Measurements from ENCODE around the gene ACBD5. TPM values are rescaled to one million over a fixed set of nuclear protein-coding genes. Genes with fewer than 3 reads are reported as not detected.

ACBD5 gene
- total and polyA plus RNA-seq, 4 donors, result 12.6 to 39.7 (median 17.1) TPM

DNA sequence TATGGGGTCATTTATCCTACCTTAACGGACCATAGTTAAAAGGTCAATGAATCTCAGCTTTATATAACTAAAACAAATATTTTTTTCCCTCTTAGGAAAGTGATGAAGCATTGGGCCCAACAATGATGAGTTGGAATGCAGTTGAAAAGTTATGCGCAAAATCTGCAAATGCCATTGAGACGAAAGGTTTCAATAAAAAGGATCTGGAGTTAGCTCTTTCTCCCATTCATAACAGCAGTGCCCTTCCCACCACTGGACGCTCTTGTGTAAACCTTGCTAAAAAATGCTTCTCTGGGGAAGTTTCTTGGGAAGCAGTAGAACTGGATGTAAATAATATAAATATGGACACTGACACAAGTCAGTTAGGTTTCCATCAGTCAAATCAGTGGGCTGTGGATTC lies 70.7 kb downstream of the ACBD5 start:
- H3K4me3 ChIP-seq (ENCODE audit: low read depth in 1 of 3, low read length in 3 of 3), result no peak overlapping the region
- WGBS, result 87% methylated on average over 4 of the region's 4 CpGs
- no peak for TF ChIP-seq RXRA (IDR thresholded peaks at IDR 0.05)
- no peak for TF ChIP-seq YY1 (IDR thresholded peaks at IDR 0.05)
- TF ChIP-seq, protein P1, sequence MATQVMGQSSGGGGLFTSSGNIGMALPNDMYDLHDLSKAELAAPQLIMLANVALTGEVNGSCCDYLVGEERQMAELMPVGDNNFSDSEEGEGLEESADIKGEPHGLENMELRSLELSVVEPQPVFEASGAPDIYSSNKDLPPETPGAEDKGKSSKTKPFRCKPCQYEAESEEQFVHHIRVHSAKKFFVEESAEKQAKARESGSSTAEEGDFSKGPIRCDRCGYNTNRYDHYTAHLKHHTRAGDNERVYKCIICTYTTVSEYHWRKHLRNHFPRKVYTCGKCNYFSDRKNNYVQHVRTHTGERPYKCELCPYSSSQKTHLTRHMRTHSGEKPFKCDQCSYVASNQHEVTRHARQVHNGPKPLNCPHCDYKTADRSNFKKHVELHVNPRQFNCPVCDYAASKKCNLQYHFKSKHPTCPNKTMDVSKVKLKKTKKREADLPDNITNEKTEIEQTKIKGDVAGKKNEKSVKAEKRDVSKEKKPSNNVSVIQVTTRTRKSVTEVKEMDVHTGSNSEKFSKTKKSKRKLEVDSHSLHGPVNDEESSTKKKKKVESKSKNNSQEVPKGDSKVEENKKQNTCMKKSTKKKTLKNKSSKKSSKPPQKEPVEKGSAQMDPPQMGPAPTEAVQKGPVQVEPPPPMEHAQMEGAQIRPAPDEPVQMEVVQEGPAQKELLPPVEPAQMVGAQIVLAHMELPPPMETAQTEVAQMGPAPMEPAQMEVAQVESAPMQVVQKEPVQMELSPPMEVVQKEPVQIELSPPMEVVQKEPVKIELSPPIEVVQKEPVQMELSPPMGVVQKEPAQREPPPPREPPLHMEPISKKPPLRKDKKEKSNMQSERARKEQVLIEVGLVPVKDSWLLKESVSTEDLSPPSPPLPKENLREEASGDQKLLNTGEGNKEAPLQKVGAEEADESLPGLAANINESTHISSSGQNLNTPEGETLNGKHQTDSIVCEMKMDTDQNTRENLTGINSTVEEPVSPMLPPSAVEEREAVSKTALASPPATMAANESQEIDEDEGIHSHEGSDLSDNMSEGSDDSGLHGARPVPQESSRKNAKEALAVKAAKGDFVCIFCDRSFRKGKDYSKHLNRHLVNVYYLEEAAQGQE (IDR thresholded peaks at IDR 0.05), result no peak
- TF ChIP-seq, protein P2, sequence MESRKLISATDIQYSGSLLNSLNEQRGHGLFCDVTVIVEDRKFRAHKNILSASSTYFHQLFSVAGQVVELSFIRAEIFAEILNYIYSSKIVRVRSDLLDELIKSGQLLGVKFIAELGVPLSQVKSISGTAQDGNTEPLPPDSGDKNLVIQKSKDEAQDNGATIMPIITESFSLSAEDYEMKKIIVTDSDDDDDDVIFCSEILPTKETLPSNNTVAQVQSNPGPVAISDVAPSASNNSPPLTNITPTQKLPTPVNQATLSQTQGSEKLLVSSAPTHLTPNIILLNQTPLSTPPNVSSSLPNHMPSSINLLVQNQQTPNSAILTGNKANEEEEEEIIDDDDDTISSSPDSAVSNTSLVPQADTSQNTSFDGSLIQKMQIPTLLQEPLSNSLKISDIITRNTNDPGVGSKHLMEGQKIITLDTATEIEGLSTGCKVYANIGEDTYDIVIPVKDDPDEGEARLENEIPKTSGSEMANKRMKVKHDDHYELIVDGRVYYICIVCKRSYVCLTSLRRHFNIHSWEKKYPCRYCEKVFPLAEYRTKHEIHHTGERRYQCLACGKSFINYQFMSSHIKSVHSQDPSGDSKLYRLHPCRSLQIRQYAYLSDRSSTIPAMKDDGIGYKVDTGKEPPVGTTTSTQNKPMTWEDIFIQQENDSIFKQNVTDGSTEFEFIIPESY (IDR thresholded peaks at IDR 0.05), result no peak
- TF ChIP-seq, protein P3, sequence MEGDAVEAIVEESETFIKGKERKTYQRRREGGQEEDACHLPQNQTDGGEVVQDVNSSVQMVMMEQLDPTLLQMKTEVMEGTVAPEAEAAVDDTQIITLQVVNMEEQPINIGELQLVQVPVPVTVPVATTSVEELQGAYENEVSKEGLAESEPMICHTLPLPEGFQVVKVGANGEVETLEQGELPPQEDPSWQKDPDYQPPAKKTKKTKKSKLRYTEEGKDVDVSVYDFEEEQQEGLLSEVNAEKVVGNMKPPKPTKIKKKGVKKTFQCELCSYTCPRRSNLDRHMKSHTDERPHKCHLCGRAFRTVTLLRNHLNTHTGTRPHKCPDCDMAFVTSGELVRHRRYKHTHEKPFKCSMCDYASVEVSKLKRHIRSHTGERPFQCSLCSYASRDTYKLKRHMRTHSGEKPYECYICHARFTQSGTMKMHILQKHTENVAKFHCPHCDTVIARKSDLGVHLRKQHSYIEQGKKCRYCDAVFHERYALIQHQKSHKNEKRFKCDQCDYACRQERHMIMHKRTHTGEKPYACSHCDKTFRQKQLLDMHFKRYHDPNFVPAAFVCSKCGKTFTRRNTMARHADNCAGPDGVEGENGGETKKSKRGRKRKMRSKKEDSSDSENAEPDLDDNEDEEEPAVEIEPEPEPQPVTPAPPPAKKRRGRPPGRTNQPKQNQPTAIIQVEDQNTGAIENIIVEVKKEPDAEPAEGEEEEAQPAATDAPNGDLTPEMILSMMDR (IDR thresholded peaks at IDR 0.05; ENCODE audit: low read depth, low read length, missing input control), result no peak
- TF ChIP-seq SP1 (IDR thresholded peaks at IDR 0.05), result no peak
- no peak for TF ChIP-seq FOXA1 (IDR thresholded peaks at IDR 0.05)

DNA sequence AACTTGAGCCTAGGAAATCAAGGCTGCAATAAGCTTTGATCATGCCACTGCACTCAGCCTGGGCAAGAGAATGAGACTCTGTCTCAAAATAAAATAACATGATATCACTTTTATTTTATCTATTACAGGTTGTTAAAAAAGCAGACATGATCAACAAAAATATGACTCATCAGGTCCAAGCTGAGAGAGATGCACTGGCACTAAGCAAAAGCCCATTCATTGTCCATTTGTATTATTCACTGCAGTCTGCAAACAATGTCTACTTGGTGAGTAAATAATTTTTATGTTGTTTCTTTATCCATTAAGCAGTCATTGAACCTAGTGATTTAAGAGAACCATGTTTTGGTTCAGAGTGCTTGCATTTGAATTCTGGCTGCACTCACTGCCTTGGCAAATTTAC lies 82.2 kb downstream of the ACBD5 start:
- H3K36me3 ChIP-seq (ENCODE audit: control insufficient read depth in 4 of 4, insufficient read depth in 3 of 4, low read depth in 1 of 4, low read length in 3 of 4), result peaks cover 3 to 13% (median 5%) of the 10 kb centered on the region in 4 donors
- no peaks in the 10 kb centered on the region for H3K9me3 ChIP-seq (ENCODE audit: control insufficient read depth in 4 of 4, low read length in 3 of 4)
- H3K9ac ChIP-seq (ENCODE audit: low read depth in 1 of 2, low read length in 2 of 2), result no peak overlapping the region
- peaks cover 0 to 7% (median 3%) of the 10 kb centered on the region in 4 donors for H3K4me1 ChIP-seq (ENCODE audit: control insufficient read depth in 4 of 4, insufficient read depth in 4 of 4, low read length in 3 of 4)
- DNase-seq (ENCODE audit: low spot score), result no peak
- no peak overlapping the region for H3K27ac ChIP-seq (ENCODE audit: low read depth in 1 of 2, low read length in 2 of 2)
- TF ChIP-seq, protein P4, sequence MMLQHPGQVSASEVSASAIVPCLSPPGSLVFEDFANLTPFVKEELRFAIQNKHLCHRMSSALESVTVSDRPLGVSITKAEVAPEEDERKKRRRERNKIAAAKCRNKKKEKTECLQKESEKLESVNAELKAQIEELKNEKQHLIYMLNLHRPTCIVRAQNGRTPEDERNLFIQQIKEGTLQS (IDR thresholded peaks at IDR 0.05), result no peak
- TF ChIP-seq FOXA1 (IDR thresholded peaks at IDR 0.05) (no peak), RAD21 (IDR thresholded peaks at IDR 0.05) (no peak), SP1 (IDR thresholded peaks at IDR 0.05) (no peak), JUND (IDR thresholded peaks at IDR 0.05) (no peak)
- TF ChIP-seq, protein P5, sequence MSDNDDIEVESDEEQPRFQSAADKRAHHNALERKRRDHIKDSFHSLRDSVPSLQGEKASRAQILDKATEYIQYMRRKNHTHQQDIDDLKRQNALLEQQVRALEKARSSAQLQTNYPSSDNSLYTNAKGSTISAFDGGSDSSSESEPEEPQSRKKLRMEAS (IDR thresholded peaks at IDR 0.05), result no peak
- TF ChIP-seq, protein P2 (IDR thresholded peaks at IDR 0.05), result no peak
- H3K27me3 ChIP-seq (ENCODE audit: control insufficient read depth in 4 of 4, insufficient read depth in 4 of 4, low read length in 3 of 4), result no peaks in the 10 kb centered on the region
- H3K4me3 ChIP-seq (ENCODE audit: low read depth in 1 of 3, low read length in 3 of 3), result no peak overlapping the region

More for the DNA sequence above, 70.7 kb downstream of the ACBD5 start:
- Histone ChIP-seq H3K9me3 (ENCODE audit: control insufficient read depth in 4 of 4, low read length in 3 of 4) (no peaks in the 10 kb centered on the region), H3K27ac (ENCODE audit: low read depth in 1 of 2, low read length in 2 of 2) (no peak overlapping the region), H3K36me3 (ENCODE audit: control insufficient read depth in 4 of 4, insufficient read depth in 3 of 4, low read depth in 1 of 4, low read length in 3 of 4) (peaks cover 10 to 36% (median 23%) of the 10 kb centered on the region in 4 donors), H3K27me3 (ENCODE audit: control insufficient read depth in 4 of 4, insufficient read depth in 4 of 4, low read length in 3 of 4) (no peaks in the 10 kb centered on the region), H3K4me1 (ENCODE audit: control insufficient read depth in 4 of 4, insufficient read depth in 4 of 4, low read length in 3 of 4) (no peaks in the 10 kb centered on the region), H3K9ac (ENCODE audit: low read depth in 1 of 2, low read length in 2 of 2) (no peak overlapping the region)
- DNase-seq (ENCODE audit: low spot score), result no peak

All from liver (tissue), 9 donors.